ENCODE results near the gene RBBP8NL. TPM values are rescaled to one million over a fixed set of nuclear protein-coding genes. Genes with fewer than 3 reads are reported as not detected.

The RBBP8NL gene
- total and polyA plus RNA-seq, 2 donors (not counting 1 experiment from before 2014, with no cell fraction given), result not detected

GRCh38 chr20:62460678-62461077 lies 33.3 kb upstream of the RBBP8NL start:
- H2AFZ ChIP-seq (ENCODE audit: low read length), result no peak overlapping the region
- H3K27me3 ChIP-seq (ENCODE audit: control insufficient read depth, insufficient read depth, low read length), result no peaks in the 10 kb centered on the region
- H4K20me1 ChIP-seq (ENCODE audit: control insufficient read depth, extremely low read depth, insufficient read depth, low read length), result no peaks in the 10 kb centered on the region
- TF ChIP-seq EZH2 (IDR thresholded peaks at IDR 0.05; ENCODE audit: low read length, missing control alignments), result no peak
- TF ChIP-seq CTCF (conservative IDR thresholded peaks at IDR 0.05 in 1 of 2, IDR thresholded peaks at IDR 0.05 in 1 of 2; ENCODE audit: low read depth in 1 of 2, low read length in 2 of 2), result no peak
- H3K27ac ChIP-seq (ENCODE audit: insufficient read depth, low read length), result no peak overlapping the region
- no peaks in the 10 kb centered on the region for H3K4me1 ChIP-seq (ENCODE audit: control insufficient read depth, extremely low read depth, insufficient read depth, low read length)
- DNase-seq (ENCODE audit: low read depth in 2 of 2), result no peak
- no peak overlapping the region for H3K9ac ChIP-seq (ENCODE audit: insufficient read depth, low read length)
- H3K36me3 ChIP-seq (ENCODE audit: control insufficient read depth, insufficient read depth, low read length), result no peaks in the 10 kb centered on the region
- H3K4me3 ChIP-seq (replicated peaks in 1 of 4; ENCODE audit: control extremely low read depth in 1 of 4, insufficient read depth in 1 of 4, low read depth in 3 of 4, low read length in 4 of 4), result no peak overlapping the region
- no peaks in the 10 kb centered on the region for H3K9me3 ChIP-seq (ENCODE audit: control insufficient read depth, insufficient read depth, low read depth, low read length)
- H3K79me2 ChIP-seq (ENCODE audit: control insufficient read depth, insufficient read depth, low read length), result no peaks in the 10 kb centered on the region
- H3K4me2 ChIP-seq (ENCODE audit: extremely low read depth, insufficient read depth, low read length), result no peak overlapping the region

GRCh38 chr20:62459488-62459887 lies 32.1 kb upstream of the RBBP8NL start:
- no peak for DNase-seq (ENCODE audit: low read depth in 2 of 2)
- H3K27me3 ChIP-seq (ENCODE audit: control insufficient read depth, insufficient read depth, low read length), result no peaks in the 10 kb centered on the region
- H3K36me3 ChIP-seq (ENCODE audit: control insufficient read depth, insufficient read depth, low read length), result no peaks in the 10 kb centered on the region
- H3K4me2 ChIP-seq (ENCODE audit: extremely low read depth, insufficient read depth, low read length), result no peak overlapping the region
- H3K79me2 ChIP-seq (ENCODE audit: control insufficient read depth, insufficient read depth, low read length), result no peaks in the 10 kb centered on the region
- no peak overlapping the region for H2AFZ ChIP-seq (ENCODE audit: low read length)
- H3K27ac ChIP-seq (ENCODE audit: insufficient read depth, low read length), result no peak overlapping the region
- no peaks in the 10 kb centered on the region for H3K4me1 ChIP-seq (ENCODE audit: control insufficient read depth, extremely low read depth, insufficient read depth, low read length)
- H3K9ac ChIP-seq (ENCODE audit: insufficient read depth, low read length), result no peak overlapping the region
- H3K9me3 ChIP-seq (ENCODE audit: control insufficient read depth, insufficient read depth, low read depth, low read length), result no peaks in the 10 kb centered on the region
- no peak for TF ChIP-seq EZH2 (IDR thresholded peaks at IDR 0.05; ENCODE audit: low read length, missing control alignments)
- no peak for TF ChIP-seq CTCF (conservative IDR thresholded peaks at IDR 0.05 in 1 of 2, IDR thresholded peaks at IDR 0.05 in 1 of 2; ENCODE audit: low read depth in 1 of 2, low read length in 2 of 2)
- H3K4me3 ChIP-seq (replicated peaks in 1 of 4; ENCODE audit: control extremely low read depth in 1 of 4, insufficient read depth in 1 of 4, low read depth in 3 of 4, low read length in 4 of 4), result no peak overlapping the region
- no peaks in the 10 kb centered on the region for H4K20me1 ChIP-seq (ENCODE audit: control insufficient read depth, extremely low read depth, insufficient read depth, low read length)

GRCh38 chr20:62458275-62459251 lies 31.2 kb upstream of the RBBP8NL start:
- Histone ChIP-seq H3K9me3 (ENCODE audit: control insufficient read depth, insufficient read depth, low read depth, low read length) (no peaks in the 10 kb centered on the region), H4K20me1 (ENCODE audit: control insufficient read depth, extremely low read depth, insufficient read depth, low read length) (no peaks in the 10 kb centered on the region), H3K9ac (ENCODE audit: insufficient read depth, low read length) (no peak overlapping the region), H3K79me2 (ENCODE audit: control insufficient read depth, insufficient read depth, low read length) (no peaks in the 10 kb centered on the region), H3K27me3 (ENCODE audit: control insufficient read depth, insufficient read depth, low read length) (peaks cover 4% of the 10 kb centered on the region), H3K4me2 (ENCODE audit: extremely low read depth, insufficient read depth, low read length) (no peak overlapping the region), H3K27ac (ENCODE audit: insufficient read depth, low read length) (no peak overlapping the region), H3K4me1 (ENCODE audit: control insufficient read depth, extremely low read depth, insufficient read depth, low read length) (no peaks in the 10 kb centered on the region), H3K36me3 (ENCODE audit: control insufficient read depth, insufficient read depth, low read length) (no peaks in the 10 kb centered on the region), H3K4me3 (replicated peaks in 1 of 4; ENCODE audit: control extremely low read depth in 1 of 4, insufficient read depth in 1 of 4, low read depth in 3 of 4, low read length in 4 of 4) (no peak overlapping the region), H2AFZ (ENCODE audit: low read length) (no peak overlapping the region)
- DNase-seq (ENCODE audit: low read depth in 2 of 2), result no peak
- no peak for TF ChIP-seq EZH2 (IDR thresholded peaks at IDR 0.05; ENCODE audit: low read length, missing control alignments)
- no peak for TF ChIP-seq CTCF (conservative IDR thresholded peaks at IDR 0.05 in 1 of 2, IDR thresholded peaks at IDR 0.05 in 1 of 2; ENCODE audit: low read depth in 1 of 2, low read length in 2 of 2)

Measured in fibroblast of lung (primary cell).